ENCODE data around the gene POMGNT2. TPM values are rescaled to one million over a fixed set of nuclear protein-coding genes. Genes with fewer than 3 reads are reported as not detected.

The POMGNT2 gene
- polyA plus RNA-seq, 1 donor (not counting 4 experiments of a cell fraction or from before 2014, with no cell fraction given), result 6.0 TPM

GRCh38 chr3:43153216-43154083 lies 47.6 kb upstream of the POMGNT2 start:
- H4K20me1 ChIP-seq (ENCODE audit: control insufficient read depth, extremely low read depth, insufficient read depth, low read length), result no peaks in the 10 kb centered on the region
- H3K27me3 ChIP-seq (ENCODE audit: control insufficient read depth, extremely low read depth, insufficient read depth, low read length), result peaks cover 46% of the 10 kb centered on the region
- dilution Hi-C loops (cut with MboI; ENCODE audit: extremely low pct_ligation_motif_present, low sequenced_read_pairs), result no loop called here
- TF ChIP-seq CTCF (optimal IDR thresholded peaks at IDR 0.05 in 1 of 3, IDR thresholded peaks at IDR 0.05 in 1 of 3, conservative IDR thresholded peaks at IDR 0.05 in 1 of 3; ENCODE audit: extremely low read depth in 1 of 3, insufficient read depth in 2 of 3, low read length in 3 of 3) (no peak), EZH2 (IDR thresholded peaks at IDR 0.05; ENCODE audit: low read length) (no peak)
- no peak overlapping the region for H3K9ac ChIP-seq (ENCODE audit: control insufficient read depth, extremely low read depth, insufficient read depth, low read length)
- no peaks in the 10 kb centered on the region for H3K9me3 ChIP-seq (ENCODE audit: control insufficient read depth, low read depth, low read length)
- no peak overlapping the region for H3K4me3 ChIP-seq (ENCODE audit: control insufficient read depth in 2 of 3, extremely low read depth in 1 of 3, insufficient read depth in 2 of 3, low read depth in 1 of 3, low read length in 3 of 3)
- no peak overlapping the region for H3K27ac ChIP-seq (ENCODE audit: control insufficient read depth, insufficient read depth, low read length)
- DNase-seq (ENCODE audit: low read depth, low spot score), result no peak
- H3K9me1 ChIP-seq (ENCODE audit: control insufficient read depth, extremely low read depth, insufficient read depth, low read length), result no peaks in the 10 kb centered on the region
- no peaks in the 10 kb centered on the region for H3K36me3 ChIP-seq (ENCODE audit: control insufficient read depth in 2 of 2, extremely low read depth in 1 of 2, insufficient read depth in 2 of 2, low read length in 2 of 2)
- peaks cover 3% of the 10 kb centered on the region for H3K4me1 ChIP-seq (ENCODE audit: control insufficient read depth, extremely low read depth, insufficient read depth, low read length)
- H3K4me2 ChIP-seq (ENCODE audit: control insufficient read depth, extremely low read depth, insufficient read depth, low read depth, low read length), result no peak overlapping the region
- peak; percentile 23 for FAIRE-seq
- no peaks in the 10 kb centered on the region for H3K79me2 ChIP-seq (ENCODE audit: control insufficient read depth, insufficient read depth, low read length)
- no peak overlapping the region for H2AFZ ChIP-seq (ENCODE audit: control insufficient read depth, low read length)

GRCh38 chr3:43152649-43153048 lies 46.8 kb upstream of the POMGNT2 start:
- TF ChIP-seq CTCF (optimal IDR thresholded peaks at IDR 0.05 in 1 of 3, IDR thresholded peaks at IDR 0.05 in 1 of 3, conservative IDR thresholded peaks at IDR 0.05 in 1 of 3; ENCODE audit: extremely low read depth in 1 of 3, insufficient read depth in 2 of 3, low read length in 3 of 3) (no peak), EZH2 (IDR thresholded peaks at IDR 0.05; ENCODE audit: low read length) (peak; percentile 9)
- Histone ChIP-seq H3K9me1 (ENCODE audit: control insufficient read depth, extremely low read depth, insufficient read depth, low read length) (no peaks in the 10 kb centered on the region), H3K4me3 (ENCODE audit: control insufficient read depth in 2 of 3, extremely low read depth in 1 of 3, insufficient read depth in 2 of 3, low read depth in 1 of 3, low read length in 3 of 3) (no peak overlapping the region), H3K4me2 (ENCODE audit: control insufficient read depth, extremely low read depth, insufficient read depth, low read depth, low read length) (peak overlapping the region; percentile 18), H3K27ac (ENCODE audit: control insufficient read depth, insufficient read depth, low read length) (no peak overlapping the region), H3K9me3 (ENCODE audit: control insufficient read depth, low read depth, low read length) (no peaks in the 10 kb centered on the region), H2AFZ (ENCODE audit: control insufficient read depth, low read length) (no peak overlapping the region), H3K36me3 (ENCODE audit: control insufficient read depth in 2 of 2, extremely low read depth in 1 of 2, insufficient read depth in 2 of 2, low read length in 2 of 2) (no peaks in the 10 kb centered on the region), H3K27me3 (ENCODE audit: control insufficient read depth, extremely low read depth, insufficient read depth, low read length) (peaks cover 46% of the 10 kb centered on the region), H3K4me1 (ENCODE audit: control insufficient read depth, extremely low read depth, insufficient read depth, low read length) (peaks cover 3% of the 10 kb centered on the region), H4K20me1 (ENCODE audit: control insufficient read depth, extremely low read depth, insufficient read depth, low read length) (no peaks in the 10 kb centered on the region), H3K79me2 (ENCODE audit: control insufficient read depth, insufficient read depth, low read length) (no peaks in the 10 kb centered on the region), H3K9ac (ENCODE audit: control insufficient read depth, extremely low read depth, insufficient read depth, low read length) (no peak overlapping the region)
- DNase-seq (ENCODE audit: low read depth, low spot score) (no peak), FAIRE-seq (peak; percentile 69)
- dilution Hi-C loops (cut with MboI; ENCODE audit: extremely low pct_ligation_motif_present, low sequenced_read_pairs), result no loop called here
